Adrenal gland (tissue), 12 donors: ENCODE measurements around the gene ABLIM2. TPM values are rescaled to one million over a fixed set of nuclear protein-coding genes. Genes with fewer than 3 reads are reported as not detected.

Experiments
- DNase-seq, 7 donors: peaks; one replicate each; pipeline ENCODE4 v3.0.0-alpha.2; 2019 to 2020
- H3K27ac ChIP-seq, 5 donors: fragments of 200-600 bp; sonication (generic) in 4 of 5; 1 replicate in 3 of 5; 2 replicates in 2 of 5; pipeline versions ENCODE4 v1.5.1 to v1.8.0; 2016 to 2020; ENCODE audit warnings: mild to moderate bottlenecking in 1 of 5
- H3K27me3 ChIP-seq: fragments of 200-600 bp; 2 replicates; pipeline ENCODE4 v1.8.0; 2021
- H3K36me3 ChIP-seq, 2 donors: fragments of 200-600 bp; replicated peaks in 1 of 2; 1 replicate in 1 of 2; 2 replicates in 1 of 2; pipeline versions ENCODE4 v1.5.1 to v1.8.0; 2018 to 2022
- H3K4me1 ChIP-seq, 2 donors: fragments of 200-600 bp; replicated peaks in 1 of 2; 1 replicate in 1 of 2; 2 replicates in 1 of 2; pipeline versions ENCODE4 v1.5.1 to v1.8.0; 2018 to 2021
- H3K4me3 ChIP-seq, 4 donors: fragments of 200-600 bp; sonication (generic) in 3 of 4; one replicate each; pipeline ENCODE4 v1.5.1; 2016 to 2018
- H3K9me3 ChIP-seq, 3 donors: fragments of 200-600 bp; sonication (generic) in 1 of 3; replicated peaks in 1 of 3; 1 replicate in 2 of 3; 2 replicates in 1 of 3; pipeline versions ENCODE4 v1.5.1 to v1.8.0; 2016 to 2021
- POLR2A ChIP-seq, 2 donors: fragments of 450-650 bp; IDR thresholded peaks; one replicate each; pipeline ENCODE4 v1.6.1; 2017; ENCODE audit warnings: antibody characterized with exemption in 2 of 2, mild to moderate bottlenecking in 2 of 2, moderate library complexity in 1 of 2
- WGBS, 4 donors: extraction: QIAGEN DNeasy Blood & Tissue Kit in 2 of 4; methylation state at CpG; one replicate each; pipeline versions ENCODE4 v1.1.5 to v1.1.7; 2013 to 2017; 5-methylcytosine and 5-hydroxymethylcytosine counted together
- intact Hi-C, 2 donors: fragments of 100-400 bp; cut with DNase I; formaldehyde crosslinking; loops; one replicate each; pipeline versions ENCODE4 v1.14.1 to v1.15.0; 2022 to 2023
- polyA plus RNA-seq, 3 donors: library from polyadenylated mRNA; stranded (reverse); fragments of 200-250 nt in 2 of 3; fragments of 350-450 nt in 1 of 3; fragmentation: Illumina TruSeq in 1 of 3; extraction: RNeasy Lipid Tissue Mini Kit (QIAGEN cat#74804) in 1 of 3; gene quantifications; one replicate each; pipeline ENCODE4 v1.2.3, GENCODE V29; 2013 to 2014
- total RNA-seq, 9 donors: library from RNA; depleted of rRNA in 4 of 9; stranded (reverse); fragments of >200 nt in 4 of 9; fragments of 120-200 nt in 1 of 9; fragmentation: NEBNext Ultra II Directional in 1 of 9; extraction: Animal tissue kit (Norgen Biotek cat#: 25700) in 1 of 9; gene quantifications; one replicate each; pipeline versions ENCODE4 v1.1.0 to v1.2.4, GENCODE V29; 2013 to 2023
- TF ChIP-seq, protein P1 (sequence below), 6 experiments: fragments of 450-650 bp in 4 of 6; fragments of 200-600 bp in 2 of 6; sonication (generic) in 1 of 6; IDR thresholded peaks; 1 replicate in 5 of 6; 2 replicates in 1 of 6; pipeline versions ENCODE4 v1.5.1 to v1.8.0; 2016 to 2021; ENCODE audit warnings: antibody characterized with exemption in 6 of 6, mild to moderate bottlenecking in 2 of 6, moderate library complexity in 1 of 6
- donor health status: healthy with polysubstance abuse.
- donor health status: Bipolar disorder and iron deficiency.
- donor health status: DM: yes; HTN: yes; CAD: no.
- donor health status: DM: no; HTN: no; CAD: no.
- donor health status: DM: no; HTN: no; CAD: no.
- donor health status: DM: yes; HTN: yes; CAD: no.

The ABLIM2 gene
- total and polyA plus RNA-seq, 12 donors, result 5.8 to 31.2 (median 14.6) TPM

DNA sequence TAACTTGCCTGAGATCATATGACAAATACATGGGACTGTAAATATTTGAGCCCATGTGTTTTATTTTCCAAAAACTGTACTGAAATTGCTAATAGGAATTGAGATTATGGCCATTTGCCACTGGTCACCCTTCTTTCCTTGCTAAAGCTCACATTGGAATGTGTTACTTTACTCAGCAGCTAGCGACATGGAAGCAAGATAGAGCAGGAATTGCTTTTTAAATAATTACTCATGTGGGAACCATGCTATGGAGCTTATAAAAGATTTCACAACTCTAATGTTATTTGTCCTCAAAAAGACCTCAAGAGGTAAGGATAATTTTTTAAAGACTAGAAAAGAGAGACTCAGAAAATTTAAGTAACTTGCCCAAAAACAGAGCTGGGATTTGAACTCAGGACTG, 170.2 kb downstream of the ABLIM2 start:
- Histone ChIP-seq H3K27ac (no peak overlapping the region), H3K27me3 (no peaks in the 10 kb centered on the region), H3K4me1 (no peaks in the 10 kb centered on the region), H3K36me3 (no peaks in the 10 kb centered on the region), H3K4me3 (no peak overlapping the region), H3K9me3 (no peaks in the 10 kb centered on the region)
- no peak for TF ChIP-seq POLR2A (IDR thresholded peaks at IDR 0.05)
- TF ChIP-seq, protein P1, sequence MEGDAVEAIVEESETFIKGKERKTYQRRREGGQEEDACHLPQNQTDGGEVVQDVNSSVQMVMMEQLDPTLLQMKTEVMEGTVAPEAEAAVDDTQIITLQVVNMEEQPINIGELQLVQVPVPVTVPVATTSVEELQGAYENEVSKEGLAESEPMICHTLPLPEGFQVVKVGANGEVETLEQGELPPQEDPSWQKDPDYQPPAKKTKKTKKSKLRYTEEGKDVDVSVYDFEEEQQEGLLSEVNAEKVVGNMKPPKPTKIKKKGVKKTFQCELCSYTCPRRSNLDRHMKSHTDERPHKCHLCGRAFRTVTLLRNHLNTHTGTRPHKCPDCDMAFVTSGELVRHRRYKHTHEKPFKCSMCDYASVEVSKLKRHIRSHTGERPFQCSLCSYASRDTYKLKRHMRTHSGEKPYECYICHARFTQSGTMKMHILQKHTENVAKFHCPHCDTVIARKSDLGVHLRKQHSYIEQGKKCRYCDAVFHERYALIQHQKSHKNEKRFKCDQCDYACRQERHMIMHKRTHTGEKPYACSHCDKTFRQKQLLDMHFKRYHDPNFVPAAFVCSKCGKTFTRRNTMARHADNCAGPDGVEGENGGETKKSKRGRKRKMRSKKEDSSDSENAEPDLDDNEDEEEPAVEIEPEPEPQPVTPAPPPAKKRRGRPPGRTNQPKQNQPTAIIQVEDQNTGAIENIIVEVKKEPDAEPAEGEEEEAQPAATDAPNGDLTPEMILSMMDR (IDR thresholded peaks at IDR 0.05), result no peak
- DNase-seq, result no peak
- 86 to 96% (median 91%) methylated on average over 1 of the region's 1 CpG for WGBS, 4 donors
- intact Hi-C loops, result loop anchor here in 1 of 2 donors (5.0 kb wide), 1 partner anchor 186 kb away; no protein-coding TSS in a partner anchor

DNA sequence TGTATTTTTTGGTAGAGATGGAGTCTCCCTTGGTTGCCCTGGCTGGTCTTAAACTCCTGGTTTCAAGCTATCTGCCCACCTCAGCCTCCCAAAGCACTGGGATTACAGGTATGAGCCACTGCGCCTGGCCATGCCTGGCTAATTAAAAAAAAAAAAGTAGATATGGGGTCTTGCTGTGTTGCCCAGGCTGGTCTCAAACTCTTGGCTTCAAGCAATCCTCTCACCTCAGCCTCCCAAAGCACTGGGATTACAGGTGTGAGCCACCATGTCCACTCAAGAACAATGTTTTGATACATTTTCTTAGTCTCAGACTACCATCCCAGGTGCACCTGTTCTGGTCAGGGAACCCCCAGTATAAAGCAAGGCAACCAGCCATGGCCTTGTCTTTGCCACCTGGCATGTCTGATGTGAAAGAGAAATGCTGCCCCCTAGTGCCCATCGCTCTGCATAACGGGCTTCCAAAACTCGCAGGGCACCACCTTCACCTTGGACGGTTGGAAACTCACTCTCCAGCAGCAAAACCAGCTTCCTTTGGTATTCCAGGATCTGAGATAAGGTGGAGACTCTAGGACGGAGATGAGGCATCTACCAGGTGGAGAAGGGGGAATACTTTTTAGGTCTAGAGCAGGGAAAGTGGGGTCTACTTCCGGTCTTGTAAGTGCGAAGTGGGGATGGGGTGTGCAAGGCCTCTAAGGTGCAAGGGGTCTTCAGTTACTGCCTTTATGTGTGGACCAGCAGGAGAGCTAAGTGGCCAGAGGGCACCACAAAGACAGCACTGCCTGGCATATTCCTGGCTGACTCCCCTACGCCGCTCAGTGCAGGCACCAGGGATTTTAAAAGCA, 171.2 kb downstream of the ABLIM2 start:
- Histone ChIP-seq H3K4me3 (no peak overlapping the region), H3K27me3 (no peaks in the 10 kb centered on the region), H3K4me1 (no peaks in the 10 kb centered on the region), H3K36me3 (no peaks in the 10 kb centered on the region), H3K9me3 (no peaks in the 10 kb centered on the region), H3K27ac (no peak overlapping the region)
- intact Hi-C loops, result loop anchor here (2.0 to 5.0 kb wide), 2 partner anchors 183 to 185 kb away; no protein-coding TSS in a partner anchor
- peak; percentile 67 to 91 (median 77) for DNase-seq
- TF ChIP-seq POLR2A (IDR thresholded peaks at IDR 0.05), result no peak
- TF ChIP-seq, protein P1 (IDR thresholded peaks at IDR 0.05), result peak; percentile 81 to 90 (median 89)
- 47 to 57% (median 50%) methylated on average over 8 to 10 of the region's 10 CpGs for WGBS, 4 donors

DNA sequence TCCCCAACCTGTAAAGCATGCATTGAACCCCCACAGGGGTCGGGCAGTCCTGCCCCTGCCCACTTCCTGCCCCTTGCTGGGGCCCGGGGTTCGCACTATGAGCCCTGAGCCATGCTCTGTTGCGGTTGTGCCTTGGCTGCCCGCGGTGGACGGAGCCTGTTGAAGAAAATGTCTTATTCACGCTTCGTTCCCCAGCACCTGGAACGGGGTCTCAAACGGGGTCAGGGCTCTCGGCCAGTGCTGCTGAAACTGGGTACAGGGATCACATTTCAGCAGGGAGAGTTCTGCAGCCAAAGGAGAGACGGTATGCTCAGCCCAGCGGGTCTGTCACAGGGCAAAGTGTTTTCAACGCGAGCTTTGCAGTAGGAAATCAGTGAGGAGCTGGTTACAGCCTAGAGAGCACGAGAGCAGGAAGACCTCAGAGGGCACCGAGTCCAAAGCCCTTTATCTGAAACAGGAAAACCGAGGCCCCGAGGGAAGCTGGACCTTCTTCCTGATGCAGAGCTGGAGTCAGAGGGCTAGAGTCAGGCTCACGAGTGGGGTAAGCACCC, 172.6 kb downstream of the ABLIM2 start:
- DNase-seq, result peak in 1 of 7 donors; percentile 17
- 37 to 54% (median 51%) methylated on average over 15 to 21 of the region's 21 CpGs for WGBS, 4 donors
- Histone ChIP-seq H3K27me3 (no peaks in the 10 kb centered on the region), H3K27ac (peak overlapping the region in 2 of 5 donors; percentile 3 to 49), H3K36me3 (no peaks in the 10 kb centered on the region), H3K9me3 (no peaks in the 10 kb centered on the region), H3K4me1 (no peaks in the 10 kb centered on the region), H3K4me3 (no peak overlapping the region)
- intact Hi-C loops, result loop anchor here (2.0 to 5.0 kb wide), 2 partner anchors 181 to 184 kb away; no protein-coding TSS in a partner anchor
- TF ChIP-seq POLR2A (IDR thresholded peaks at IDR 0.05), result no peak
- TF ChIP-seq, protein P1 (IDR thresholded peaks at IDR 0.05), result no peak

DNA sequence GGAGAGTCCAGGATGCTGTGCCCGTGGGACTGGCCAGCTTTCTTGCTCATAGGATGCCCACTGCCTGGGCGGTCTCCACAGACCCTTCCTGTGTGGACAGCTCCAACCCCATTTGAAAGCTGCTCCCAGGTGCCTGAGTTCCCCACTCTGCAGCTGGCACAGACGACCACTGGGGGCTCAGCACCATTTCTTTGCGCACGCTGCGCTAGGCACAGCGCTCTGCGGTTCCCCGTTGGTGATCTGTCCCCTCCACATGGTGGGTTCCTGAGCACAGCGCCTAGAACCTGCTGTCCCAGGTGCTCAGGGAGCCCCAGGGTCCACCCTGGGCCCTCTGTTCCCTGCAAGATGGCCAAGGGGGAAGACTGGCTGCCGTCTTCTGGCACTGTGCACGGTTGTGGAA, 173.5 kb downstream of the ABLIM2 start:
- no peak for TF ChIP-seq POLR2A (IDR thresholded peaks at IDR 0.05)
- TF ChIP-seq, protein P1 (IDR thresholded peaks at IDR 0.05), result no peak
- no peaks in the 10 kb centered on the region for H3K27me3 ChIP-seq

More for the DNA sequence above, 173.5 kb downstream of the ABLIM2 start:
- H3K36me3 ChIP-seq, result no peaks in the 10 kb centered on the region
- no peak overlapping the region for H3K4me3 ChIP-seq
- 87 to 92% (median 90%) methylated on average over 8 to 12 of the region's 12 CpGs for WGBS, 4 donors
- no peaks in the 10 kb centered on the region for H3K9me3 ChIP-seq
- intact Hi-C loops, result loop anchor here in 1 of 2 donors (5.0 kb wide), 1 partner anchor 183 kb away; no protein-coding TSS in a partner anchor
- no peak overlapping the region for H3K27ac ChIP-seq
- H3K4me1 ChIP-seq, result no peaks in the 10 kb centered on the region
- no peak for DNase-seq
